Tibial artery (tissue), 4 donors: ENCODE data around the gene SUSD3.

Source experiments
- DNase-seq, 2 donors: peaks; one replicate each; pipeline ENCODE4 v3.0.0-alpha.2; 2019
- H3K27ac ChIP-seq, 2 donors: fragments of 200-600 bp; sonication (generic) in 1 of 2; 1 replicate in 1 of 2; 2 replicates in 1 of 2; pipeline ENCODE4 v1.5.1; 2018 to 2019; ENCODE audit warnings: mild to moderate bottlenecking in 1 of 2
- H3K27me3 ChIP-seq, 2 donors: fragments of 200-600 bp; sonication (generic) in 1 of 2; one replicate each; pipeline versions ENCODE4 v1.5.1 to v1.6.0; 2016 to 2019
- H3K36me3 ChIP-seq, 3 donors: fragments of 200-600 bp; sonication (generic) in 2 of 3; one replicate each; pipeline ENCODE4 v1.5.1; 2016 to 2019; ENCODE audit warnings: mild to moderate bottlenecking in 2 of 3
- H3K4me1 ChIP-seq, 4 donors: fragments of 200-600 bp; sonication (generic) in 2 of 4; 1 replicate in 3 of 4; 2 replicates in 1 of 4; pipeline ENCODE4 v1.5.1; 2016 to 2019
- H3K4me3 ChIP-seq, 2 donors: fragments of 200-600 bp; sonication (generic) in 1 of 2; 1 replicate in 1 of 2; 2 replicates in 1 of 2; pipeline ENCODE4 v1.5.1; 2018 to 2019; ENCODE audit warnings: mild to moderate bottlenecking in 2 of 2
- H3K9me3 ChIP-seq, 3 donors: fragments of 200-600 bp; sonication (generic) in 1 of 3; one replicate each; pipeline ENCODE4 v1.5.1; 2016 to 2019
- CTCF ChIP-seq, 2 experiments: fragments of 200-600 bp in 1 of 2; fragments of 450-650 bp in 1 of 2; IDR thresholded peaks; one replicate each; pipeline ENCODE4 v1.5.1; 2017 to 2019; ENCODE audit warnings: antibody characterized with exemption in 2 of 2, mild to moderate bottlenecking in 1 of 2, moderate library complexity in 1 of 2
- intact Hi-C: fragments of 100-400 bp; cut with DNase I; formaldehyde crosslinking; loops from one replicate; pipeline ENCODE4 v1.15.0; 2023; ENCODE audit warnings: low total_unique reads

SUSD3 gene

GRCh38 chr9:93058355-93059010 lies at the start of gene SUSD3:
Gene SUSD3, plus strand, starts transcription at chr9:93058701. Its CDS starts 42 bp downstream, at chr9:93058743.
- intact Hi-C loops, result loop anchor here (5.0 kb wide), 1 partner anchor 39 kb away; the partner anchor contains the start of gene CARD19
- Histone ChIP-seq H3K4me1 (peaks cover 8 to 51% (median 44%) of the 10 kb centered on the region in 4 donors), H3K27ac (peak within 1 kb of the TSS; percentile 64 to 69), H3K9me3 (no peaks in the 10 kb centered on the region), H3K27me3 (no peaks in the 10 kb centered on the region), H3K4me3 (peak within 1 kb of the TSS; percentile 54 to 72), H3K36me3 (no peaks in the 10 kb centered on the region)
- no peak for TF ChIP-seq CTCF (IDR thresholded peaks at IDR 0.05)
- DNase-seq, result peak; percentile 53 to 81

GRCh38 chr9:93009337-93010015 lies 49.0 kb upstream of the SUSD3 start:
- H3K4me3 ChIP-seq, result no peak overlapping the region
- no peak for TF ChIP-seq CTCF (IDR thresholded peaks at IDR 0.05)
- DNase-seq, result no peak
- no peaks in the 10 kb centered on the region for H3K4me1 ChIP-seq
- H3K27me3 ChIP-seq, result peaks cover 0 to 28% of the 10 kb centered on the region in 2 donors
- no peaks in the 10 kb centered on the region for H3K9me3 ChIP-seq
- H3K27ac ChIP-seq, result no peak overlapping the region
- intact Hi-C loops, result loop anchor here (5.0 to 10.0 kb wide), 2 partner anchors 95 to 293 kb away; no protein-coding TSS in a partner anchor
- H3K36me3 ChIP-seq, result no peaks in the 10 kb centered on the region

GRCh38 chr9:93010056-93010455 lies 48.4 kb upstream of the SUSD3 start:
- no peak for TF ChIP-seq CTCF (IDR thresholded peaks at IDR 0.05)
- no peak for DNase-seq

GRCh38 chr9:93010704-93011103 lies 47.8 kb upstream of the SUSD3 start:
- intact Hi-C loops, result no loop called here
- peaks cover 0 to 28% of the 10 kb centered on the region in 2 donors for H3K27me3 ChIP-seq
- no peak for DNase-seq
- no peak for TF ChIP-seq CTCF (IDR thresholded peaks at IDR 0.05)
- H3K9me3 ChIP-seq, result no peaks in the 10 kb centered on the region
- no peaks in the 10 kb centered on the region for H3K36me3 ChIP-seq
- H3K4me3 ChIP-seq, result no peak overlapping the region
- H3K4me1 ChIP-seq, result no peaks in the 10 kb centered on the region
- no peak overlapping the region for H3K27ac ChIP-seq

More at GRCh38 chr9:93010056-93010455, 48.4 kb upstream of the SUSD3 start:
- peaks cover 0 to 28% of the 10 kb centered on the region in 2 donors for H3K27me3 ChIP-seq
- no peaks in the 10 kb centered on the region for H3K4me1 ChIP-seq
- no peaks in the 10 kb centered on the region for H3K36me3 ChIP-seq
- H3K27ac ChIP-seq, result no peak overlapping the region
- no peak overlapping the region for H3K4me3 ChIP-seq
- intact Hi-C loops, result no loop called here
- H3K9me3 ChIP-seq, result no peaks in the 10 kb centered on the region

GRCh38 chr9:93011114-93011513 lies 47.4 kb upstream of the SUSD3 start:
- intact Hi-C loops, result no loop called here
- no peak for TF ChIP-seq CTCF (IDR thresholded peaks at IDR 0.05)
- no peaks in the 10 kb centered on the region for H3K36me3 ChIP-seq
- no peak overlapping the region for H3K27ac ChIP-seq
- peak in 1 of 2 donors; percentile 49 for DNase-seq
- H3K4me3 ChIP-seq, result no peak overlapping the region
- no peaks in the 10 kb centered on the region for H3K9me3 ChIP-seq
- peaks cover 0 to 28% of the 10 kb centered on the region in 2 donors for H3K27me3 ChIP-seq
- H3K4me1 ChIP-seq, result no peaks in the 10 kb centered on the region
